NCI-H1092 treated with DMSO at 0.1 percent for 48 hours (cell line): ENCODE measurements around the gene SMARCA5.

Experiments used
- DNase-seq: peaks from one replicate; lab custom pipeline; 2025; lab: John Stamatoyannopoulos, UW

SMARCA5 gene

DNA sequence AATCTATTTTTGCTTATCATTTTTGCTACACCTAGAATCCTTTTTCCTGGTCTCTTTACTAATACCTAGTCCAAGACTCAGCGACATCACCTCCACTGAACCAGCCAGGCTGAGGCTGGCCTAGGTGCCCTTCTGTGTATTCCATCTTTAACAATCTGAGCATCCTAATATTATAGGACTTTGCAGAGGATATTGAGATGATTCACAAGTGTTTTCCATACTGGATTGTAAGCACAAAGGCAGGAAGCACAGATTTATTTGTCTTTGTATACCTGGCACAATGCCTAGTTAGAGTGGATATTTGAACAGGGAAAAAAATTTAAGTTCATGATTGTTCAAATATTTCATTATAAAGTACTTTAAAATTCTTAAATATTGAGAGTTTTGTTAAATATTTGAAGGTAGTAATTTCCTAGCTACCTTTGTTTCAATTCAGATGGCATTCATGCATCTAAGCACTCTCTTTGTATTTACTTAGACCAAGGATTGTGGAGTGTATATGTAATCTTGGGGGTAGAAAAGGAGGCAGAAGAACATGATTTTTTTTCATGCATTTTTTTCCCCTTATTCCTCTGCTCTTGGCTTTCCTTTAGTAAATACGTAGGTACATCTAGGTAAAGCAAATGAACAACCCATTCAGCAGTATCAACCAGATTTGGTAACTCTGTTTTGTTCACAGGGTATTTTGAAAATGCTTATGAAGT is 18.4 kb downstream of the SMARCA5 start:
- DNase-seq: no peak

DNA sequence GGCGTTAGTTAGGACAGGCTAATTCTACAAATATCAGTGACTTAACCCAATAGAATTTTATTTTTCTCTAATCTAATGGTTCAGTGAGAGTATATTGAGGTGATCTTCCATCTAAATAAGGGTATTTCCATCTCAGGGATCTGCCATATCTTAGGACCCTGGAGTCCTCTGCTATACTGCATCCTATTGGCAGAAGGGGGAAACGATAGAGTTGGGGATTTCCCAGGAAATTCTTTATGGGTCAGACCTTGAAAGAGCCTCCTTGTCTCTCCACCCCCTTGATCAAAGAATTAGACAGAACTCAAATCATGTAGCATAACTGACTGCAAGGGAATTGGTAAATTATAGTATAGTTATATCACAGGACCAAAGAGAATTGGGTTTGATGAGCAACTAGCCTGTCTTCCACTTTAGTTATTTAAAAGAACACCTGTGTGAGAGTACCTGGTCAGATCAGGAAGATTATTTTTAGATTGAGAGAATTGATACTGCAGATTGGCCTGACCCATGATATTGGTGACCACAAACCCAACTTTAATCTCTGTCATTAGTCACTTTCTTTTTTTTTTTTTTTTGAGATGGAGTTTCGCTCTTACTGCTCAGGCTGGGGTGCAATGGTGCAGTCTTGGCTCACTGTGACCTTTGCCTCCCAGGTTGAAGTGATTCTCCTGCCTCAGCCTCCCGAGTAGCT is 25.6 kb downstream of the SMARCA5 start:
- no peak for DNase-seq

DNA sequence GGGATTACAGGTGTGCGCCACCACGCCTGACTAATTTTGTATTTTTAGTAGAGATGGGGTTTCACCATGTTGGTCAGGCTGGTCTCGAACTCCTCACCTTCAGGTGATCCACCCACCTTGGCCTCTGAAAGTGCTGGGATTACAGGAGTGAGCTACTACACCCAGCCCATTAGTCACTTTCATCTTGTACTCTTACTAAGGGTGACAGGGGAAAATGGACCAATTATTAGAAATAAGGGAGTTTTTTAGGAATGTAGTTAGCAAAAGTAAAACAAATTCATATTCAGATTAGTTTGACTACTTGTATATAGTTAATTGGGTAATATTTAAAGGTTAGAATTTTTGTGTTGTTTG is 26.1 kb downstream of the SMARCA5 start:
- no peak for DNase-seq

DNA sequence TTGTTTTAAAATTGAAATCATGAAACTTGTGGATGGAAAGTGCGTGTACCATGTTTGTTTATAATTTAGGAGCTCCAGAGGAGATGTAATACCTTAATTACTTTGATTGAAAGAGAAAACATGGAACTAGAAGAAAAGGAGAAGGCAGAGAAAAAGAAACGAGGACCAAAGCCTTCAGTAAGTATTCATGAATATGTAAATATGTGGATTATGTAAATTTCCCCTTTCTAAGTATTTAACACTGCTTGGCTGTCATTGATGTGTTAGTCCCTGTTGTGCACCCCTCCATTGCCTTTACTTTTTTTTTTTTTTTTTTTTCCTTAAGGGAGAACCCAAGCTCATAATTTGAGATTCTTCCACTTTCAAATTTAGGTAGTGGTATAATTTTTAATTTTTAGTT is 36.4 kb downstream of the SMARCA5 start:
- DNase-seq: no peak

DNA sequence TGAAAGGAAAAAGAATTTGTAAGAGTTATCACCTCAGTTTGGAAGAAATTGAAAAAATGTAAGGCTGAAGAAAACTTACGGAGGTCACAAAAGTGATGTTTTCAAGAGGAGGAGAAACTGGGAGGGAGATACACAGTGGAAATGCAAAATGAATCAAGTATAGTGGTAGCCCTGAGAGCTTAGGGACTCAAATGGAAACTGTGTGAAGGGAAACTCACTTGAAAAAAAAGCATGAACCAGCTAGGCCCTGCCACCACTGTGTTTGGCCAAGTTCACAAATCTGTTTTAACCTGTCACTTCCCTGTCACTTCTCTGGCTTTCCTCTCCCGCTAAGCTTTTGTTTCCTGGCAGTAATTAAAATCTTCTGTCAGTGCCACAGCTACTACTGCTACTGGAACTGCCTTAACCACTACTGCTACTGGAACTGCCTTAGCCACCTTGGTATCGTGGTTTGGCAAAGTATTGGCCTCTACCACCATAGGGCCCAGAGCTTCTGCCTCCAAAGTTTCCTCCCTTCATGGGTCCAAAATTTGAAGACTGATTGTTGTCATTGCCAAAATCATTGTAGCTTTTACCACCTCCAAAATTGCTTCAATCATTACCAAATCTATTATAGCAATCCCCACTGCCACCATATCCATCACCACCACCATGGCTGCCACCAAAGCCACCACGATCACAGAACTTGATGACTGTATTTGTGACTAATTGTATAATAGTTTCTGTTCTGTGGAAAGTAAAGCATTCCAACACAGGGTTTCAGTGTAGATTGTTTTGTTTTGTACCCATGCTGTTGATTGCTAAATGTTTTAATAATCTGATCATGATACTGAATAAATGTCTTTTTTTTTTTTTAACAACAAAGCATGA is 41.5 kb downstream of the SMARCA5 start:
- no peak for DNase-seq

DNA sequence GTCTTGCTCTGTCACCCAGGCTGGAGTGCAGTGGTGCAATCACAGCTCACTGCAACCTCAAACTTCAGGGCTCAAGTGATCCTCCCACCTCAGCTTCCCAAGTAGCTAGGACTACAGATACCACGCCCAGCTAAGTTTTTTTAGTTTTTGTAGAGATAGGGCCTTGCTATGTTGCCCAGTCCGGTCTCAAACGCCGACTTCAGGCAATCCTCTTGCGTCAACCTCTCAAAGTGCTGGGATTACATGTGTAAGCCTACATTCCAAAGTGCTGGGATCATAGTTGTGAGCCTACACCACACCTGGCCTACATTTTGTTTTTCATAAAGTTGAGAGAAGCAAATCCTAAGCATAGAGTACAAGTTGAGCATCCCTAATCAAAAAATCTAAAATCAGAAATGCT is 42.2 kb downstream of the SMARCA5 start:
- DNase-seq: no peak

DNA sequence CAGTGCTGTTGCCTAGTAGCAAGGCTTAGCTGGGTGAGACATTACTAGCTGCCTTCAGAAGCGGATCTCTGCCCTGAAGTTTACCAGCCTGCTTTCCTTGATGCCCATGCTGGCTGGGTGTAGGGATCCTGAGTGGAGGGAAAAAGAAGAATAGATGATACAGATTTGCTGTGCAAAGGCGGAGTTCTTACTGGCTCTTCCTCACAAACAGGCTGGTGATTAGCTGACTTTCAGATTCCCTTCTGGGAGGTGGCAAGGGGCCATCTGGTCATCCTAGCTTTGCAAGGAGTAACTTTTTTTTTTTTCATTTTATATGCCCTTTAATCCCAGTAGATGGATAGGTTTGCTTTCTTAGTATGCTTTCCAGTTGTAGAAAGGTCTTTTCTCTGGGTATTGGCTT is 44.8 kb downstream of the SMARCA5 start:
- DNase-seq: no peak

DNA sequence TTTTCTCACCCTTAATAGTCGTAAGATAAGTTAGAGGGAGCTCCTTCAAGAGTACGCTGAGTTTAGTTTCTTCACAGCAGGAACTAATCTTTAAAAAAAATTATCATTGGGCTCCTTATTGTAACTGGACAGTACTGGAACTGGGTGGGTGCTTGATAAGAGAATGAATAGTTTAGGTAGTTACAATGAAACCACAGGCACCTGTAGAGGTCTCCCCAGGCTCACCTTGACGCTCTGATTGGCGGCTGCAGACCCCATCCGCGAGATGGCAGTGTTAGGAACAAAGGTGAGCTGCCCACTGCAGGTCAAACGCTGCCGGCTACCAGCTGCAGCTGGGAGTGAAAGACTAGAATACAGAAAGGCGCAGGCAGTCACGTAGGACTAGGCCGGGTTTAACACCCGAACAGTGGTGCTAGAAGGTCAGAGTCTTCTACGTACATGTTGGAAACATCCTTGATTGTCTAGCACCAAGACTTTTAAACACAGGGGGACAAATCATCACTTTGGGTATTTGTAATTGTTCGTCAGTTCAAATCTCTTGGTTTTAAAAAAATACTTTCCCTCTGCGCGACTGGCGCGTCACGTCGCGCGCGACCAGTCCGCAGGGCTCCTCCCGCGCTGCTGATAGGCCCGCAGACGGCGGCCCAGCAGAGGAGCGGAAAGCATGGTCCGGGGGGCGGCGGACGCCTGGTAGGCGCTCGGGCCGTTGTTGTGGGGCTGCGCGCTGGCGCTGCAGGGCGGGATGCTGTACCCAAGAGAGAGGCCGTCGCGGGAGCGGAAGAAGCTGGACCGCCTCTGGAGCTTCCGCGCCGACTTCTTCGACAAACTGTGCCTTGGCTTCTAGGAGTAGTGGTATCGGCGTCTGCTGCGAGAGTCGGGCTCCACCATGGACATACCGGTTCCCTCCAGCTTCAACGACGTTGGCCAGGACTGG is 45.6 kb downstream of the SMARCA5 start:
- peak; percentile 89 for DNase-seq

DNA sequence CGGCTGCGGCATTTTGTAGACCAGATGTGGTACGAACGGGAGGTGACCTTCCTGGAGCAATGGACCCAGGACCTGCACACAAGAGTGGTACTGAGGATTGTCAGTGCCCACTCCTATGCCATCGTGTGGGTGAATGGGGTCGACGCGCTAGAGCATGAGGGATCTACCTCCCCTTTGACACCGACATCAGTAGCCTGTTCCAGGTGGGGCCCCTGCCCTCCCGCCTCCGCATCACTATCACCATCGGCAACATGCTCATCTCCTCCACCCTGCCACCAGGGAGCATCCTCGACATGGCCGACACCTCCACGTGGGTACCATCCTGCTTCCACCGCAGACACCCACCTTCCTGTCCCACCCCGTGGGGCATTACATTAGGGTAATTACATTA is 46.2 kb downstream of the SMARCA5 start:
- no peak for DNase-seq

DNA sequence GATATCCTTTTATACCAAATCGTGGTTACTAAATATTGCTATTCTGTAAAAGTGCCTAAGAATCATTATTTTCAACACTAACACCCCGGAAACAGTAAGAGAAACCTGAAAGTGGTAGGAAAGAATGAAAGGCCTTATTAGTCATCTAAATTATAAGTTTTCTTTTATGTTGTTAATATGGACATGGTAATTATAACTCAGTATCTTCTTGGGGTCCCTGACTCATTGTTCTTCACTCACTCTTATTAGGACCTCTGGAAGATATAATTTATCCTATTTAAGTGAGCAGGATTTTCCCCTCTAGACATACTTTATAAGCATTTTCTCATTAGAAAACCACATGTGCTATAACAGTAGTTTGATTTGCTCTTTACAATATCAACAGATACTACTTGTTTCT is 51.0 kb downstream of the SMARCA5 start:
- no peak for DNase-seq

DNA sequence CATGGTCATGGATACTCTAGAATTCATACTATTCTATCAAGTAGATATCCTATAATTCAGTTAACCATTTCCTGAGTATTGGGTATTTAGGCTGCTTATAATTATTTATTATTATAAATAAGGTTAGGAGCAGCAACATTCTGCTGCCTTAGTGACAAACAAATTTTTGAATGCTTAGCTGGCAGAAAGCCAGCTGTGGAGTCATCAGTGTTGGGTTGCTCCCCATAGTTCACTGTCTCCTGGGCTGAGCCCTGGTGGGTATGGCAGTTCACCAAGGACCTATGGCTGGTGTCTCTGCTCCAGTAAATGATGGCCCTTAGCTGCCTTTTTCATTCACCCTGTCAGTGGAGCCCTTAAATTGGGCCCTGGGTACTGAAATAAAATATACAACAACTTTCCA is 61.8 kb downstream of the SMARCA5 start:
- DNase-seq: no peak

DNA sequence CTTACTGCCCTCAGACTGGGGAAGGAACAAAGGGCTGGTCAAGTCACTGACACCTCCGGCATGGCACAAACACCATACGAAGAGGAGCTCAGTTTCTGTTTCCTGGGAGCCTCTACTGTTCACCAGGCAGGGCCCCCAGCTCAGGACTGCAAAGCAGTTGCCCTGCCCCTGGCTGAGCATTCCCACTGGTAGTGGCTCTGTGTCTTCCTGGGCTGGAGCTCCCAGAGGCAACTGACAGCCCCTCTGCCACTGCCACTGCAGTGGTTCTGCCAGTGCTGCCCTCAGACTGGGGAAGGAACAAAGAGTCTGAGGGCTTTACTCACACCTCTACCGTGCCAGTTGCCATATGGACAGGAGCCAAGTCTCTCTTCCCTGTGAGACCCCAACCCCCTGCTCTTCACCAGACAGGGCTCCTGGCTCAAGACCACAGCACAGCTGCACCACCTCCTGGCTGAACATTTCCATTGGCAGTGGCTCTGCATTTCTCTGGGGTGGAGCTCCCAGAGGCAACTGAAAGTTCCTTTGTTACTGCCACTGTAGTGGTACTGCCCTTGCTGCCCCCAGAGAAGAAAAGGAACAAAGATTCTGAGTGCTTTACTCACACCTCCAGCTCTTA is 67.9 kb downstream of the SMARCA5 start:
- no peak for DNase-seq

DNA sequence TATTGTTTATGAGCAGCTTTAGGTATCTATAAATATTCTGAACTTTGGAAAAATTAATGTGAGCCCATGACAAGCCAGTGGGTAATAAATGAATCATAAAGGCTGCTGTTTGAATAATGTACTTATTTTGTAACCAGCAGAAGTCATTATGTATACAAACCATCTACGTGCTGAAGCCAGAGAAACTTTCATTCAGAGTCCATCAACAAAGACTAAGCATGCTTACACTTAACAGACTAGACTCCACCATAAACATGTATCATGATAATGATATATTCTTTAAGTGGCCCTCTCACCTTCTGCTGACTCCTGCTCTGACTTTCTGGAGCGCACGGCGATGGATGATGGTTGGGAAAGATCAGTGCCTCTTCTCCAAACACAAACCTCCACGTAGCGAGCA is 72.0 kb downstream of the SMARCA5 start:
- no peak for DNase-seq

DNA sequence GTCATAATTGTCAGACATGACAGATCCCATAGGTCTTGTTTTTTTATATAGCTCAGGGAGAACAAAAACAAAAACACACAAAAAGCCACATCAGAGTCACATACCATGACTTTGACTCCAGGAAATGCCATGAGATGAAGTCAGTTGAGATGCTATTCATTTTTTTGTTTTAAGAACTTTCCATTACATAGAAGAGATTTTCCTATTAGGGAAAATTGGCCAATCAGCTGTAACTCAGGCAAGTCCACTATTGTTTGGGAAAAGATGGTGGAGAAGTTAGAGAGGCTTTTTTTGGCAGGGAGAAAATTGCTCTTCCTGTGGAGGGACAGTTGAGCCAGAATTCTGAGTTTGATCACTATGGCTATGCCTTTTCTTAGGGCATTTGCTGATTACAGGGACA is 72.6 kb downstream of the SMARCA5 start:
- DNase-seq: no peak

DNA sequence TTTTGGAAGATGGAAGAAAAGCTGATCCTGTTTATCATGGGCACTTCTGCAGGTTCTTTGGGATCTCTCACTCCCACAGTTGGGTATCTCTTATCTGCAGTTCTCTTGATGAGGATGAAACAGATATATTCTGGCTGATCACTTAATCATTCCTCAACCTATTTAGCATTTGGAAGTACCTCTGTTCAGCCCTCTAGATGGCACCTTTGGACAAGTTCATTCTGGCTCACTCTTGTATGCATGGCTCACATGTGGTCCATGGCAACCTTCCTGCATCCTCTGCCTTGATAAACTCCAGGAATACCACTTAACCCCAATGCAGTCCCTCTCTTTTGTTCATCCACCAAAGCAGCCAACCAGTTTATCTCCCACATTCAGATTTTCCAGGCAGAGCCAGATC is 74.2 kb downstream of the SMARCA5 start:
- DNase-seq: peak; percentile 8

DNA sequence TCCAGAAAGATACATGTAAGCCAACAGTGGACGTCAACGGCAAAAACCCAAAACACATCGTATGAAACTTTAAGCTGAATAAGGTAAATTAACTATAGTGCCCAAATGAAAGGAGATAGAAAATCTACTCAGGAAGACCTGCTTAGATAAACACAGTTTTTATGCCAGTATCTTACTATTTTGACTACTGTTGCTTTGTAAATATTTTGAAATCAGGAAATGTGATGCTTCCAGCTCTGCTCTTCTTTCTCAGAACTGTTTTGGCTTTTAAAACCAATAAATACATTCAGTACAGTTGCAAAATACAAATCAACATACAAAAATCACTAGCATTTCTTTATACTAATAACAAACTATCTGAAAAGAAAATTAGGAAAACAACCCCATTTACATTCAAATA is 83.8 kb downstream of the SMARCA5 start:
- DNase-seq: no peak

DNA sequence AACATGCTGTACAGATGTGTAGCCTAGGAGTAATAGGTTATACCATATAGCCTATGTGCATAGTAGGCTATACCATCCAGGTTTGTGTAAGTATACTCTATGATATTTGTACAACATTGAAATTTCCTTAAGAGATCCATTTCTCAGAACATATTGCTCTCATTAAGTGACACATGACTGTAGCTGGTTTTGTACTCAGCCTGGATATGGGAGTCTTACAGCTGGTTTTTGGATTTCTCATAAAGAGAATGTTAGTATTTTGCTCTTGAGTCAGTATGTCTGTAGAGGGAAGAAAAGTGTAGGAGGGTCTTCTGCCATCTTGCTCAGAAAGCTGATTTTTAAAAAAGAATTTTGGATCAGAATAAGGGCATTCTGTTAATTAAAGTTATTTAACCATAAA is 85.3 kb downstream of the SMARCA5 start:
- DNase-seq: no peak

DNA sequence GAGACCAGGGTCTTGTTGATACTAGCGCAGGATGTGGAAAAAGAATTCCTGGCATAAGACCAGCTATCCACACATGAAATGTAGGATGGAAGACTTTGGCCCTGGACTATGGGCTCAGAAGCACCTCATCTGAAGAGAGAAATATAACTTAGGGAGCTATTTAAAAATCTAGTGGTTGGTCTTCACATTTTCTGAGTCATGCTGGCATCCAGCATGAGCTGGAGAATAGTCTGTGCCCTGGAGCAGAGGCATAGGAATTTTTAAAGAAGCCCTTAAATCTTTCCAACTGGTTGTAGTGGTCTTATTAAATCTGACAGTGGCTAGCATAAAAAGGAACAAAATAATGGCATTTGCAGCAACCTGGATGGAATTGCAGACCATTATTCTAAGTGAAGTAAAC is 86.3 kb downstream of the SMARCA5 start:
- no peak for DNase-seq

DNA sequence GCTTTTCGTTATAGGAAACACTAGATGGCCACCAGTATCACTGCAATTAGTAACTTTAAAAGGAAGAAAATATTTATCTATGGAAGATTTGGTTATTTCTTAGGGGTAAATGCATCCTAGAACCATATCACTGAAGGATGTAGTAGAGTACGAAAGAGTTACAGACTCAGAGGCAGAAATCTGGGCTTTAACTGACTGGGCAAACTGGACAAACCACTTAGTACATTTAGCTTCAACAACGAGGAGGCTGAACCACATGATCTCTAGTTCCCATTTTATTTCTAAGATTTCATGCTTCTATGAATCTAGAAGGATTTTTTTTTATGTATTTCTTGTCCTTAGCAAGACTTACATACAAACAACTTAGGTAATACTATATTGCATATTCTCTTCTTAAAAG is 93.0 kb downstream of the SMARCA5 start:
- DNase-seq: no peak
